HG02759 (cell line): ENCODE results near the gene LGR6.

Source experiments
- ATAC-seq: cut with Tn5 transposase; IDR thresholded peaks from one replicate; pipeline ENCODE4 v1.9.1; 2021; ENCODE audit warnings: mild to moderate bottlenecking, moderate library complexity; ENCODE audit not compliant: unreplicated experiment

The LGR6 gene

DNA sequence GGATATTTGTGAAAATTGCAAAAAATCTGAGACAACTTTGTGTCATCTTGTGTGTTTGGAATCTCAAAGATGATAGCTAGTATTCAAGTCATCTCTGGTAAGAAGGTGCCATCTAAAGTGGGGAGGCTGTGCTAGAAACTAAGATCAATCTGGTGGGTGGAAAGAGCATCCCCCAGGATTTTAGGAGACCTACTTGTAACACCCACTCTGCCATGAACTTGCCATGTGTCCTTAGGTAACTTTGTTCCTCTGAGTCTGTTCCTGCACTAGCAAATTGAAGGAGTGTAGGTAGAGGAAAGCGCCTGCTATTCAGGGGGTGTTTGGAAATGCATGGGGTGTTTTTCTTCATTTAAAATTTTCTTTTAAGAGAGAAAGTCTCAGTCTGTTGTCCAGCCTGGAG, 24.4 kb downstream of the LGR6 start:
- ATAC-seq: no peak

DNA sequence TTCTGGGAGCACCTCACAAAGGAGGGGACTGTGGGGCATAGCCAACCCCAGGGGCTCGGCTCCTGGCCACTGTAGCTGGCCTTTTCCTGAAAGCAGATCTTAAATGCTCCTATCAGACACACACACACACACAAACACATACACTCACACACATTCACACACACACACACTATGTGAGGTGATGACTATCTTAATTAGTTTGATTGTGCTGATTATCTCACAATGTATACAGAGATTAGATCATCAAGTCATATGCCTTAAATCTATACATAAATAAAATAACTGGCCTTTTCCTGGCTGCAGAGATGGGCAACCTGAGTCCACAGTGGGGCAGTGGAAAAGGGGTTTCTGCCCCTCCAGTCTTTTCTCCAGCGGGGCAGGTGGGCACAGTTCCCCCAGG, 27.1 kb downstream of the LGR6 start:
- no peak for ATAC-seq

DNA sequence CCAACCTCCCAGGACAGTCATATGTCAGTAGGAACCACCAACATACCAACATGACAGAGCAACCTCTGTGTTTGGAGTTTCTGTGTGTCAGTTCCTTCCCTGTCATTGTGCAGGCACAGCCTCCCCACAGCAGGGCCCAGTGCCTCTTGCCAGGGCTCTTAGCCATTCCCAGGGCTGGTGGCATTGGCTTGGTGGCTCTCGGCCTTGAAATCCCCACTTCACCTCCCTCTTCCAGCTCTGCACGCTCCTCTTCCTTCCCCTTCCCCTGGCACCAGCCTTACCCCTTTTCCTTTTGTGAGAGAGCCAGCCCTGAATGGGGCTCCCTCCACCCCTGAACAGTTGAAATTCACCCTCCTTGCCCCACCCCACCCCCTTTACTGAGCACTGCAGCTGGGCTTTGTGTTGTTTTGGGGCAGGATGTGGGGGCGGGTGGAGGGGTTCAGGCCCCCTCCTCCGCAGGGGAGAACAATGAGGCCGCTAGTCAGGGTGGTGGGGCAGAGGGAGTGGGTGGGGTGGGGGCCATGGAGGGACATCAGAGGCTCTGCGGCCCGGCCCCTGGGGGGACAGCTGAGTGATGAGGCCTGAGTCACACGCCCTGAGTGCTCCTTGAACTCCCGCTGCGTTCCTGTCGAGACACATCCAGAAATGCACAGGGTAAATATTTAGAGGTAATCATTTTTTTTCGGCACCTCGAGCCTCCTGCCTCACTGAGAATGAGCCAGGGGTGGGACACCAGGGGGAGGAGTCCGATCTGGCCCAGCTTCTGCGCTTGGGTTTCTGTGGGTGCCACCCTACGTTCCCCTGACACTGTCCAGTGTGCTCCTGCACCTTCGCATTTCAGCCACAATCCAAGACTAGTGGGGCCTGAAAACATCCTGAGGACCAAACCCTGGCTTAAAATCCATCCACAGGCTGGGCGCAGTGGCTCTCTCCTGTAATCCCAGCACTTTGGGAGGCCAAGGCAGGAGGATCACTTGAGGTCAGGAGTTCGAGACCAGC, 28.6 kb downstream of the LGR6 start:
- no peak for ATAC-seq

DNA sequence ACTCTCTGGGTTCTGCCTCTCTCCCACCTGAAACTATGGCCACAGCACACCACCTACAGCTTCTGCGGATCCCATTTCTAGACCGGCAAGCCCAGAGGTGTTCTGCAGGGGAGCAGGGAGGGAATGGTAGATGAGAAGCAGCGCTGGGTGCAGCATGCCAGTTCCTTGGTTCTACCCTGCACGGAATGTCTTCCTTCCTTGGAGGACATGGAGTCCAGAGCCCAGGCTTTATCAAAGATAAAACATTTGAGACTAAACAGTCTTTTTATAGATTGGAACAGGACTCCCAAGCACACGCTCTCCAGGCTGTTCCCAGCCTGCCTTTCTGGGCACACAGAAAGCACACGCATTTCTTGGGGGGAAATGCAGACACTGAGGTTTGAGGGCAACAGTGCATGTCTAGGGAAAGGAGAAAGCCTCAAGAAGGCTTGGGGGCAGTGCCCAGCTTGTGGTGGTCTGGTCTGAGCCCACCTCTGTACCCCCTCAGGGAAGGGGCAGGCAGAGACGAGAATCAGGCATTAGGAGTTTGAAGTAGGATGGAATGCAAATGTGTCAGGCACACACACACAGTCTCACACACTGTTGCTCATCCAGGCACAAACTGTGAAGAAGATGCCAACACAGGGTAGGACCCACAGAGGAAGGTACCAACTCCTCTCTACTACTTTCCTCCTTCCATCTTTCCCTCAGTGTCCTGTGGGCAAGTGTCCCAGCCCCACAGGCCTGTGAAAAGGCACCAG, 29.7 kb downstream of the LGR6 start:
- no peak for ATAC-seq

DNA sequence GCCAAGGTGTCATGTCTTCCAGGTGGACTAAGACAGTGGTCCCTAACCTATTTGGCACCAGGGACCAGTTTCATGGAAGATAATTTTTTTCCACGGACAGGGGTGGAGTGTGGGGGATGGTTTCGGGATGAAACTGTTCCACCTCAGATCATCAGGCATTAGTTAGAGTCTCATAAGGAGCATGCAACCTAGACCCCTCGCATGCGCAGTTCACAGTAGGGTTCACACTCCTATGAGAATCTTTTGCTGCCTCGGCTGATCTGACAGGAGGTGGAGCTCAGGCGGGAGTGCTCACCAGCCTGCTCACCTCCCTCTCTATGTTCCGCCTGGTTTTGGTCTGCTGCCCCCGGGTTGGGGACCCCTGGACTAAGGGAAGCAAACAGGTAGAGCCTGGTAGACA, 30.9 kb downstream of the LGR6 start:
- ATAC-seq: no peak

DNA sequence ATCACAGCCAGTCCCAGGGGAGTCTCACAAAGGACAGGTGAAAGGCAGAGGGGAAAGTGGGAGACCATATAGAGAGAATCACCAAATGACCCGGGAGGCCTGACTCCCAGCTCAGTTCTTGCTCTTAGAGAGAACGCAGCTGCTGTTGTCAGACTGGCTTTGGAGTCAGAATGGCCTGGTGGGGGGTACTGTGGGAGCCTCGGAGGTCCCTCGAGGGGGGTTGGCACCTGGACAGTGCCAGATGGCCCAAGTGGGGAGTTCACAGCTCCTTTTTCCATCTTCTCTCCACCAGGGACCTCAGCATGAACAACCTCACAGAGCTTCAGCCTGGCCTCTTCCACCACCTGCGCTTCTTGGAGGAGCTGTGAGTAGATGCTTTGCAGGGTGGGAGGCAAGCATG, 31.5 kb downstream of the LGR6 start:
- ATAC-seq: no peak

DNA sequence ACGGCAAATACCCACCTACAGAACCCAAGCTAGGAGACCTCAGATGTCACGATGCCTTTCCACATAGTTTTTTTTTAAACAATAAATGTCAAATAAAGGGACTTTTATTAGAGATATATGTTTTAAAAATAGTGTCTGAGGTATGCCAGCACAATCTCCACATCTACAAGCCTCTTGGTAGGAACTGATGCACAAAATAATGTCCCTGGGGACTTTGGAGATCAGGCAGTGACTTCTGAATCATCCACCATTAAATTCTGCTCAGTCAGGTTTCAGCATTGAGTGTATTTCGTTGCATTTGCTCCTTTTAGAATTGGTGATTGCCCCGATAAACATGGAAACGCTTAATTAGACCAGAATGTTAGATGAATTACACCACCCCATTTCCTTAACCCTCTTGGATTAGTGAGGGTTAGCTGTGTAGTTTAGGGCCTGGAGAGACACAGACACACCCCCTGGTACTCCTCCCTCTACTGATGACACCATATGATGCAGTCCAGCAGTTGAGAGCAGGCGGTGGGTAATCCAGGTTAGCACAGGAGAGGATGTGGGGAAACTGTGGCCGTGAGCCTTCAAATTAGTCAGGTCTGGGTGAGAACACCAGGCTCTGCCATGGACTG, 33.6 kb downstream of the LGR6 start:
- no peak for ATAC-seq

DNA sequence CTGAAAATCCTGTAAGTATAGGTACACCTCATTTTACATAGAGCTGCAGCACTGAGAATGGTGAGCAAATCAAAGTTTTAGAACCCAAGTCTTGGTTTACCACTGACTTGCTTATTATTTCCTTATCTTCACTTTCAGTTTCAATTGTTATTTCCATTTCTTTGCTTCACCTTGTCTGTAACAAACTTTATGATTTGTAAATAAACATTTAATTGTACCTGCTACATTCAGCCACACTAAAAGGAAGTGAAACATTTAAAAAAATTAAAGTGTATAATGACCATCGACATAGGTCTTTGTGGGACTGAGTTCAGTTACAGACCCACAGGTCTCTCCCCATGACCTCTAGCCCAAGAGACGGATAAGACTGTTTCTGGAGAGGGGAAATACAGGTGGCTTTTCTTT, 34.4 kb downstream of the LGR6 start:
- no peak for ATAC-seq

DNA sequence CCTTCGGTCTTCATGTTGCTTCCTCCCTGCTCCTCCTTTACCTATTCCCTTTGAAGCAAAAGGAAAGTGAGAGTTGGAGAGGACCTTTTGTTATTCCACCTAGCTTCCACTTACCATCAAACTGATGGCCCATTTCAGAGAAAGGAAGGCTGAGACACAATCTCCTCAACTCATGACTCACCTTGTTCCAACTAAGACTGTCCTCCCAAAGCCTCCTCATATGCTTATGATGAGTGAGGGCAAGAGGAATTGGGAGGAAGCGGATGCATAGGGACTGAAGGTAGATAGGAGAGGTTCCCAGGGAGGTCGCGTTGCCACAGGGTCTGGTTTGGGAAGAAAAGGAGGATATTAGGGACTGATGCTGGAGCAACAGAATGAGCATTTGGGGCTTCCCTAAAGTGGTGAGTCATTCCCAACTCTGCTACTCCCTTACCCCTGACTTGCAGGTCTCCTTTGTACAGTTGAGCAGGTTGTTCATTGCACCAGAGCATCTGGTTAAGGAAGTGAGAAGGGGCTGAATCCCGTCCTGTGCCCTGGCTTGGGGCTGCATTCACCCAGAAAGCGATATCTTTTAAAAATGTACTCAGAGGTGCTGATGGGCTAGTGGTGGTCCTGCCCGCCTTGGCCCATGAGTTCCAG, 35.0 kb downstream of the LGR6 start:
- ATAC-seq: no peak

DNA sequence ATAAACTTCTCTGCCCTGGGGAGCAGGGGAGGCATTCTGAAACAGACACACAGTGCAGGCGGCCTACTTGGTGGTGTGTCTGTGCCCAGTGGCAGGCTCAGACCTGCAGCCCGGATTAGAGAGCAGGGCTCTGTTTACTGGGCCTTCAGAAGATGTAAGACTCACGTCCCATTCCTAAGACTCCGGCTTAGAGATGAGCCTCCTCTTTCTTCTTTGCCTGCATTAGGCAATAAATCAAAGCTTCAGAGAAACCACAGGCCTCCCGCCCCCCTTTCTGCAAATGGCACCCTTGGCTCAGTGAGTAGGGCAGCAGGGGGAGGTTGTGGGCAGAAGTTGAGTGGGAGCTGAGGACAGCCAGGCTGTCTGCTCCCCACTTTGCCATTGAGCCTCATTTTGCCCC, 35.8 kb downstream of the LGR6 start:
- no peak for ATAC-seq

DNA sequence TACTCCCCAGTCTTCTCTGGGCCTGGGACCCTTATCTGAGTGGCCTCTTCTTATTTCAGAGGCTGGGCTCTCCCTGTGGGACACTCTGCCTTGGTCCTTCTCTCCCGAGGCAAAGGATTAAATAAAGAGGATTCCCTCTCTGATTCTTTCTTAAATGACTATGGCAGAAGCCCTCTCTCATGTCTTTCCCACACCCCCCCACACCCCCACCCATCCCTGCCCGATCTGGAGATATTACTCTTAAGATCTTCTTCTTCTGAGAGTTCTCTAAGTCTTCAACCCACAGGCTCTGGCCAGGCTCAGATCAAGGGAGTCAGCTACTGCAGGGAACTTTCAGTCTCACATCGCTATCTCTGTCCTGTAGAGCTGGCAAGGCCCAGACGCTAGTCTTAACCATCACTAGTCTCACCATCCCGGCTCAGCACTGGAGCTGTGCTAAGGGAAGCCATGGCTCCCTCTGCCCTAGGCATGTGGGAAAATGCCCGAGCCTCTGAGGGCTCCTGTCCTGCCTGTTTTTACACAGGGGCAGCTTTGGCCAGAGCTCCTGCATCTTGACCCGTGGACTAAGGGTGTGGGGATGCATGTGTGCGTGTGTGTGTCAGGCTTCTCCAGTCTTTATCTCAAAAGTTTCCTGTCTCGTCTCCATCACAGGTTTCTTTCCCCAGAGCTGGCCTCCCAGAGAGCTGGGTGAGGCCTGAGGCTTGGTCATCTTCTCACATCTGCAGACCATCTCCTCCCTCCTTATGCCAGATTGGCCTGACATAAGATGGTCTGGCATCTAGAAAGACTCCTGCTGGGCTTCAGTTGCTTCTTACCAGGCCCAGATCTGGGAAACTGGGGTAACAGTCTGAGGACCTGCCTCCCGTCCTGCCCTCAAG, 36.7 kb downstream of the LGR6 start:
- ATAC-seq: no peak

DNA sequence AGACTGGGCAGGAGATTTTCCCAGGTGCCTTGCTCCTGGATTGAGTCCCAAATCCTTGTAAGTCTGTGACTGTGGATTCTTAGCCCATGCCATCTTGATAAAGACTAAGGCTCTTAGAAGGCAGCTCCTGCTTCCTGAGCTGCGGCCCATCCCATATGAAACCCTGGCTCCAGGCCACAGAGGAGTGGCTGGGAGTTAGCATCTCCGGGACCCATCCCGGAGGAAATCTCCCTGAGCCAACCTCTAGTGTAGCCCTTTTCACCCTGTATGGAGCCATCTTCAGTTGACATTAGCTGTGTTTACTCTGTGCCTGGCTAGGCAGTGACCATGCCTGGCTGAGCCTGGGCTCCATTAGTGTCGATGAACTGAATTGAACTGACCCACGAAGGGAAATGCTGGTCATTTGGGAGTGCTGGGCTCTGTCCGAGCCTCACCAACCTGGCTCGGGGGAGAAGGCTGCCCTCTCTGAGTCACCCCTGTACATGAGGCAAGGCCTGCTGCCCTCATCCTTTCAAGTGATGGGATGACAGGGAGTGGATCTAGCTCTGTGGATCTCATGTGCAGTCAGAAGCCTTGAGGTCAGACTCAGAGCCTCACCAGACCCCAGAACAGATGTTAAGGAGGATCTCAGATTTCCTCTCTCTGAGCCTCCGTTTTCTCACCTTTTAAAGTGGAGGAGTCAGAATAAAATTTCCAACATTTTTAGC, 37.5 kb downstream of the LGR6 start:
- ATAC-seq: no peak

DNA sequence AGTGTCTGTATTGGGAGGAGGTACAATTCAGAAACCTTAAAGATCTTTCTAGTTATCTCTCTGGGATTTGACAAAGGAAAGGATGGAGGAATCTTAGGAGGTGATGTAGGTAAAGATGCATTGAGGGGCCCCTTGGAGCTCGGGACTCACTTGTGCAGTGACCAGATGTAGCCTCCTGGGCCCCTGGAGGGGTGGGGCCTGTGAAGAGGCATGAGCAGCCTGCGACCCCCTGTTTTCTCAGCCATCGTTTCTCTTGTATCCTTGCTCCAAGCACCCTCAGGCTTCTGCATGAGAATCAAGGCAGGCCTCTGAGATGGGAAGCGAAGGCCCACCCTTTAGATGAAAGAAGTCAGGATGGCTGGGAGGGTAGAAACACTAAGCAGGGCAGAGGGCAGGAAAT, 39.6 kb downstream of the LGR6 start:
- no peak for ATAC-seq

DNA sequence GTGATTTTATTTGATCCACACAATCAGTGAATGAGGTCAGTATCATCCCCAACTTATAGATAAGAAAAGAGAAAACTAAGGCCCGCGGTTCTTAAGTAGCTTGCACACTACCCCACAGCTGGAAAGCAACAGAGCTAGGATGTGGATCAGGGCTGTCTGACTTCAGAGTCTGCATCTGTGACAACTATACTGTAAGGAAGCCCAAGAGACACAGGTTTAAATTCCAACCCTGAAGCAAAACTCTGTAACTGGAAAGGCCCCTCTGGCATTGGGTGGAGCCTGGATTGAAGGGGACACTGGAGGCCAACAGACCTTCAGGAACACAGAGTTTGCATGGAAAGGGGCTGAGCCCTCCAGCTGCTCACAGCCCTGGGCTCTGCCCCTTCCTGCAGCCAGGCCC, 40.2 kb downstream of the LGR6 start:
- ATAC-seq: no peak

DNA sequence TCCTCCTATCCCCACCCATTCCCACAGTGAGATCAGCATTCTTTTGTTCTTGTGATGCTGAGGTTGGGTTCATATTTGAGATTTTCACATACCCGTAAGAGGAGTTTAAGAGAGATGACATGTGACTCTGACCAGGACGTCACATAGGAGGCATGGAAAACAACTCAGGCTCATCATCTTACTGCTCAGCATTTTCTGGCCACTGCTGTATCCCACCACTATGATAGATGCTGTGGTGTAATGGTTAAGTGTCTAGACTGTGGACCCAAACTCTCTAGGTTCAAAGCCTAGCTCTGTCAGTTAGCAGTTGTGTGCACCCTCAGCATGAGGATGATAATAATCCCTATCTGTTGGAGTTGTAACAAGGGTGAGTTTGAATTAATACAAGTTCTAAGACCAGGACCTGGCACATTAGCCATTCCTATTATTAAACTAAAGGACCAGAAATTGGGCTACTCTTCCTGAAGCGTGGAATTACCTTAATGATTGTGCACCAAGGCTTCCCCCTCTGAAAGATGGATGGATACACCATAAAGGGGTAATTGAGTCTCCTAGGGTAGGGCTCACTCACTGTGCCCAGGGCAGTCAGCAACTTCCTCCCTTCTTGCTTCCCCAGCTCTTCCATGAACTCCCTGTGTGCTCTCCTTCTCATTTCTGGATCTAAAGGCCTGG, 40.9 kb downstream of the LGR6 start:
- no peak for ATAC-seq

DNA sequence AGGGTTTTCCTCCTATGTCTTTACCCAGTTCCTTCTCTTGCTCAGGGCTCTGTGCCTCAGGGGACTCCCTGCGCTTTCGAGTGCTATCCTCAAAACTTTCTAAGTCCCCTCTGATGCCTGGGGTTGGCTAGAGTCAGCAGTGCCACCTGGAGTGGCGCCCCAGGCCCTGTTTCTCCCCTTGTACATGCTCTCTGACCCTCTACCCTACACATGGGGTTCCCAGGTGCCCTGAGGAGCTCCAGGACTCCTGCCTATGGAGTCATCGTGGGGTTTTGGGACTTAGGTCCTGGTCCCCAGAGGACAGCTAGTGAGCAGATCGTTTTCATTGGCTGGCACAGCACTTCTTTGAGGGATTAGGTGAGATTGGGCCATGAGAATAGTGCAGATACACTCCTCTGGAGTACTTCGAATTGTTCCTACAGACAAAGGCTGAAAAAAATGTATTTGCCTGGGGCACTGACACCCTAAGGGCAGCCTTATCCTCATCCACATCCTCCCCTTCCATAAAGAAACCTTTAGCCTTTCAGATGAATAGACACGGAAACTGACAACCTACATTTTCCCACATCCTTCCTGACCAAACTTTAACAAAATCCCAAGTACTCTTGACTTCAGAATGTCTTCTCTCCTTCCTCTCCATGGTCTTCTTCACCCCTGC, 41.5 kb downstream of the LGR6 start:
- no peak for ATAC-seq

DNA sequence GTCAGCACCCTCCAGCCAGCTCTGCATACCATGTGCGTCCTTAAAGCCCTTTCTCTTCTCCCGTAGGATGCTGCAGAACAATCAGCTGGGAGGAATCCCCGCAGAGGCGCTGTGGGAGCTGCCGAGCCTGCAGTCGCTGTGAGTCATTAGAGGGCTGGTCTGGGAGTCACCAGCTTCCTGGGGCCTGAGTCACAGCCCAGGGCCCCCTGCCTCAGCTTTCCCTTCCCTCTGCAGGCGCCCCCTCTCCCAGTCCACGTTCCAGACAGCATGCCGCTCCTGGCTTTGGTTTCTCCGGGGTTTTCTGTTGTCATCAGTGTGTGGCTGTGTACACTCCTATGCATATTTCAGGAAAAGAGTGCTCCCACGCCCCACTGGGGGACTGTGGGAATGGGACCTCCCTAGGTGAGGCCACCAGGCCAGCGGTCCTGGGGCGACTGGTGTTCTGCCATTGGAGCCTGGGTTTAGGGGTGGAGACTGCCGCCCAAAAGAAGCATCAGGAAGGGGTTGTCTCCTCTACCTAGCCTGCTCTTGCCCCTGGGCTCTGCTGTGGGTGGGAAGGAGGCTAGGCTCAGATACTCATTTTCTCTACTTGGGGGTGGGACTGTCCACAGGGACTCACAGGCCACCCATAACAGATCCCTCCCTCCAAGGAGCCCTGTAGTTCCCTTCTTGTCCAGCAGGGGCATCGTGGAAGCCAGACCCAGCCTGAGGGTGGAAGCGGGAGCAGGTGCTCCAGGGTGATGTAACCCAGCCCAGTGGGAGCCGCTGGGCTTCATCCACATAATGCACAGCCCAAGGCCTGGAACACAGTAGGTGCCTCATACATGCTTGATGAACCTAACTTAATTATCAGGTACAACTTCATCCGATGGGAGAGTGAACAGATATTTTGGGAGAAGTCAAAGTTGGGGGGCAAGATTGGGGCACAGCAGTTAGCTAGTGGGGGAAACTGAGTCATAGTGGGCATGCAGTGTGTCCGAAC, 42.5 kb downstream of the LGR6 start:
- ATAC-seq: peak; percentile 55
